Spleen (tissue), 11 donors: Measurements from ENCODE around the gene RPL37. TPM values are rescaled to one million over a fixed set of nuclear protein-coding genes. Genes with fewer than 3 reads are reported as not detected.
"Not testable (repeated sequence)": the region's sequence is repeated elsewhere in the genome, so short reads cannot be mapped to it uniquely, and the experiment has no call there.

Experiments used
- DNase-seq: peaks from one replicate; pipeline ENCODE4 v3.0.0-alpha.2; 2020
- H3K27ac ChIP-seq, 8 donors: fragments of 200-600 bp; sonication (generic) in 7 of 8; 1 replicate in 4 of 8; 2 replicates in 4 of 8; pipeline versions ENCODE4 v1.5.0 to v1.8.0; 2016 to 2021; ENCODE audit warnings: inconsistent platforms in 4 of 8, mild to moderate bottlenecking in 4 of 8, moderate library complexity in 1 of 8
- H3K27me3 ChIP-seq, 7 donors: fragments of 200-600 bp; sonication (generic) in 6 of 7; replicated peaks in 1 of 7; 1 replicate in 4 of 7; 2 replicates in 3 of 7; pipeline versions ENCODE4 v1.5.0 to v1.8.0; 2016 to 2021; ENCODE audit warnings: inconsistent platforms in 3 of 7, mild to moderate bottlenecking in 1 of 7
- H3K36me3 ChIP-seq, 6 donors: fragments of 200-600 bp; sonication (generic) in 5 of 6; 1 replicate in 4 of 6; 2 replicates in 2 of 6; pipeline versions ENCODE4 v1.5.0 to v1.8.0; 2016 to 2021; ENCODE audit warnings: inconsistent platforms in 2 of 6
- H3K4me1 ChIP-seq, 6 donors: fragments of 200-600 bp; sonication (generic) in 5 of 6; 1 replicate in 3 of 6; 2 replicates in 3 of 6; pipeline versions ENCODE4 v1.5.0 to v1.8.0; 2016 to 2021; ENCODE audit warnings: inconsistent platforms in 3 of 6
- H3K4me3 ChIP-seq, 8 donors: fragments of 200-600 bp; sonication (generic) in 7 of 8; 1 replicate in 4 of 8; 2 replicates in 4 of 8; pipeline versions ENCODE4 v1.5.0 to v1.8.0; 2016 to 2021; ENCODE audit warnings: inconsistent platforms in 4 of 8, mild to moderate bottlenecking in 4 of 8, moderate library complexity in 2 of 8
- H3K9me3 ChIP-seq, 8 donors: fragments of 200-600 bp; sonication (generic) in 7 of 8; 1 replicate in 4 of 8; 2 replicates in 4 of 8; pipeline versions ENCODE4 v1.5.0 to v1.8.0; 2016 to 2021; ENCODE audit warnings: inconsistent platforms in 4 of 8
- POLR2A ChIP-seq, 3 donors: fragments of 450-650 bp; IDR thresholded peaks; one replicate each; pipeline ENCODE4 v1.5.1; 2017; ENCODE audit warnings: antibody characterized with exemption in 3 of 3, mild to moderate bottlenecking in 1 of 3
- POLR2AphosphoS5 ChIP-seq, 3 donors: sonication (generic); formaldehyde crosslinking; IDR thresholded peaks; one replicate each; pipeline ENCODE4 v1.5.1; 2017; ENCODE audit warnings: antibody characterized with exemption in 3 of 3
- WGBS, 5 donors: extraction: QIAGEN DNeasy Blood & Tissue Kit in 3 of 5; methylation state at CpG; one replicate each; pipeline versions ENCODE4 v1.1.5 to v1.1.7; 2013 to 2018; 5-methylcytosine and 5-hydroxymethylcytosine counted together
- intact Hi-C: fragments of 100-400 bp; cut with DNase I; formaldehyde crosslinking; loops from one replicate; pipeline ENCODE4 v1.15.0; 2023; ENCODE audit warnings: low total_unique reads
- polyA plus RNA-seq, 3 donors: library from polyadenylated mRNA; stranded (reverse); fragments of 200-250 nt; gene quantifications; one replicate each; pipeline ENCODE4 v1.2.1, GENCODE V29; 2013
- total RNA-seq, 7 donors: library from RNA; depleted of rRNA in 3 of 7; stranded (reverse); fragments of >200 nt in 3 of 7; fragmentation: NEBNext Ultra II Directional in 4 of 7; extraction: Animal tissue kit (Norgen Biotek cat#: 25700) in 4 of 7; gene quantifications; one replicate each; pipeline versions ENCODE4 v1.1.0 to v1.2.1, GENCODE V29; 2016 to 2021
- TF ChIP-seq, protein P1 (sequence below), 11 experiments: fragments of 200-600 bp in 7 of 11; fragments of 450-650 bp in 4 of 11; sonication (generic) in 4 of 11; IDR thresholded peaks in 8 of 11; conservative IDR thresholded peaks in 3 of 11; 1 replicate in 7 of 11; 2 replicates in 4 of 11; pipeline versions ENCODE4 v1.4.0 to v1.8.0; 2016 to 2021; ENCODE audit warnings: antibody characterized with exemption in 11 of 11, inconsistent platforms in 4 of 11, mild to moderate bottlenecking in 1 of 11
- donor health status: healthy with polysubstance abuse.
- donor health status: DM: no; HTN: no; CAD: no; lungs with moderate emphysema.
- donor health status: DM: no; HTN: no; CAD: no.
- donor health status: Bipolar disorder and iron deficiency.
- donor health status: healthy.
- donor health status: DM: no; HTN: no; CAD: no.
- donor health status: DM: yes; HTN: yes; CAD: no.

RPL37 gene
- total and polyA plus RNA-seq, 10 donors, result 278 to 5,876 (median 1,240) TPM

DNA sequence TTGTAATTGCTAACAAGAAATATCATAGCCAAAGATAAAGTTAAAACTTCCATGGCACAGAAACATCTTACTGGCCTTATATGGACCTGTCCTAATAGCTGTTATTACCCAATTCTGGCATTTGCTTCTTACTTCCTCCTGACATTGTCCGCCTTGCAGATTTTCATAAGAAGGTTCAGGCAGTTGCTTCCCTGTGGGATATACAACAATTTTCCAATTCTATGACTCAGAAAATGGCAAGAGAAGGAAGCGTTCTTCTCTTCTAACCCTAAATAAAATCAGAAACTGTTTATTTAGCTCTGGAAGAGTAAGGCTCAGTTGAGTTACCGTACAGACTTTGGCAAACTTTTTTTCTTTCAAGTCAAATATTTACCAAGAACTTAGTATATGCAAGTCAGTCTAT, 38.5 kb downstream of the RPL37 start:
- DNase-seq, result no peak
- H3K36me3 ChIP-seq, result peaks cover 0 to 12% (median 0%) of the 10 kb centered on the region in 6 donors
- H3K4me1 ChIP-seq, result peaks cover 6 to 72% (median 50%) of the 10 kb centered on the region in 6 donors
- peak overlapping the region in 7 of 8 donors; percentile 93 to 98 (median 96) for H3K27ac ChIP-seq
- WGBS, 5 donors, result 30 to 59% (median 45%) methylated on average over 3 of the region's 3 CpGs
- TF ChIP-seq POLR2A (IDR thresholded peaks at IDR 0.05) (no peak), POLR2AphosphoS5 (IDR thresholded peaks at IDR 0.05) (no peak)
- TF ChIP-seq, protein P1, sequence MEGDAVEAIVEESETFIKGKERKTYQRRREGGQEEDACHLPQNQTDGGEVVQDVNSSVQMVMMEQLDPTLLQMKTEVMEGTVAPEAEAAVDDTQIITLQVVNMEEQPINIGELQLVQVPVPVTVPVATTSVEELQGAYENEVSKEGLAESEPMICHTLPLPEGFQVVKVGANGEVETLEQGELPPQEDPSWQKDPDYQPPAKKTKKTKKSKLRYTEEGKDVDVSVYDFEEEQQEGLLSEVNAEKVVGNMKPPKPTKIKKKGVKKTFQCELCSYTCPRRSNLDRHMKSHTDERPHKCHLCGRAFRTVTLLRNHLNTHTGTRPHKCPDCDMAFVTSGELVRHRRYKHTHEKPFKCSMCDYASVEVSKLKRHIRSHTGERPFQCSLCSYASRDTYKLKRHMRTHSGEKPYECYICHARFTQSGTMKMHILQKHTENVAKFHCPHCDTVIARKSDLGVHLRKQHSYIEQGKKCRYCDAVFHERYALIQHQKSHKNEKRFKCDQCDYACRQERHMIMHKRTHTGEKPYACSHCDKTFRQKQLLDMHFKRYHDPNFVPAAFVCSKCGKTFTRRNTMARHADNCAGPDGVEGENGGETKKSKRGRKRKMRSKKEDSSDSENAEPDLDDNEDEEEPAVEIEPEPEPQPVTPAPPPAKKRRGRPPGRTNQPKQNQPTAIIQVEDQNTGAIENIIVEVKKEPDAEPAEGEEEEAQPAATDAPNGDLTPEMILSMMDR (IDR thresholded peaks at IDR 0.05 in 8 of 11, conservative IDR thresholded peaks at IDR 0.05 in 3 of 11), result no peak
- no peaks in the 10 kb centered on the region for H3K27me3 ChIP-seq
- intact Hi-C loops, result no loop called here
- no peaks in the 10 kb centered on the region for H3K9me3 ChIP-seq
- peak overlapping the region in 7 of 8 donors; percentile 88 to 99 (median 97) for H3K4me3 ChIP-seq

DNA sequence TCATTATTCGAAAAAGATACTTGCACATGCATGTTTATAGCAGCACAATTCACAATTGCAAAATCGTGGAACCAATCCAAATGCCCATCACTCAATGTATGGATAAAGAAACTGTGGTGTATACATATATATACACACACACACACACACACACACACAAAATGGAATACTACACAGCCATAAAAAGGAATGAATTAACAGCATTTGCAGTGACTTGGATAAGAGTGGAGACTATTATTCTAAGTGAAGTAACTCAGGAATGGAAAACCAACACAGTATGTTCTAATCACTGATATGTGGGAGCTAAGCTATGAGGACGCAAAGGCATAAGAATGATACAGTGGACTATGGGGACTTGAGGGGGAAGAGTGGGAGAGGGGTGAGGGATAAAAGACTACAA, 40.1 kb downstream of the RPL37 start:
- H3K9me3 ChIP-seq, H3K27me3 ChIP-seq, H3K4me3 ChIP-seq, H3K27ac ChIP-seq, intact Hi-C loops, DNase-seq: not testable (repeated sequence)
- H3K36me3 ChIP-seq, result peaks cover 0 to 12% (median 0%) of the 10 kb centered on the region in 6 donors
- H3K4me1 ChIP-seq, result peaks cover 6 to 89% (median 65%) of the 10 kb centered on the region in 6 donors
- WGBS, 5 donors, result 93 to 100% (median 95%) methylated on average over 3 of the region's 3 CpGs

DNA sequence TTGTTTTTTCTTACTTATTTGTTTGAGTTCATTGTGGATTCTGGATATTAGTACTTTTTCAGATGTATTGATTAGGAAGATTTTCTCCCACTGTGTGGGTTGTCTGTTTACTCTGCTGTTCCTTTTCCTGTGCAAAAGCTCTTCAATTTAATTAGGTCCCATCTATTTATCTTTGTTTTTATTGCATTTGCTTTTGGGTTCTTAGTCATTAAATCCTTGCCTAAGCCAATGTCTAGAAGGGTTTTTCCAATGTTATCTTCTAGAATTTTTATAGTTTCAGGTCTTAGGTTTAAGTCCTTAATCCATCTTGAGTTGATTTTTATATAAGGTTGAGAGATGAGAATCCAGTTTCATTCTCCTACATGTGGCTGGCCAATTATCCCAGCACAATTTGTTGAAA, 40.7 kb downstream of the RPL37 start:
- DNase-seq, H3K4me3 ChIP-seq, H3K9me3 ChIP-seq, H3K27ac ChIP-seq, intact Hi-C loops, H3K27me3 ChIP-seq: not testable (repeated sequence)
- Histone ChIP-seq H3K36me3 (peaks cover 0 to 12% (median 0%) of the 10 kb centered on the region in 6 donors), H3K4me1 (peaks cover 6 to 91% (median 68%) of the 10 kb centered on the region in 6 donors)

DNA sequence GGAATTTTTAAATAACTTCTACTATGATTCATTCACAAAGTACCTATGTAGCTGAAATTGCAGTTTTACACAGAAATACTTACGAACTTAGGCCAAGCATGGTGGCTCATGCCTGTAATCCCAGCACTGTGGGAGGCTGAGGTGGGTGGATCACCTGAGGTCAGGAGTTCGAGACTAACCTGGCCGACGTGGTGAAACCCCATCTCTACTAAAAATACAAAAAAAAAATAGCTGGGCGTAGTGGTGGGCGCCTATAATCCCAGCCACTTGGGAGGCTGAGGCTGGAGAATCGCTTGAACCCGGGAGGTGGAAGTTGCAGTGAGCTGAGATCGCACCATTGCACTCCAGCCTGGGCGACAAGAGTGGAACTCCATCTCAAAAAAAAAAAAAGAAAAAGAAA, 42.3 kb downstream of the RPL37 start:
- H3K9me3 ChIP-seq, H3K27me3 ChIP-seq, H3K4me3 ChIP-seq, intact Hi-C loops, H3K27ac ChIP-seq, DNase-seq: not testable (repeated sequence)
- peaks cover 6 to 92% (median 66%) of the 10 kb centered on the region in 6 donors for H3K4me1 ChIP-seq
- 92 to 96% (median 94%) methylated on average over 10 of the region's 10 CpGs for WGBS, 5 donors
- H3K36me3 ChIP-seq, result peaks cover 0 to 23% (median 6%) of the 10 kb centered on the region in 6 donors

DNA sequence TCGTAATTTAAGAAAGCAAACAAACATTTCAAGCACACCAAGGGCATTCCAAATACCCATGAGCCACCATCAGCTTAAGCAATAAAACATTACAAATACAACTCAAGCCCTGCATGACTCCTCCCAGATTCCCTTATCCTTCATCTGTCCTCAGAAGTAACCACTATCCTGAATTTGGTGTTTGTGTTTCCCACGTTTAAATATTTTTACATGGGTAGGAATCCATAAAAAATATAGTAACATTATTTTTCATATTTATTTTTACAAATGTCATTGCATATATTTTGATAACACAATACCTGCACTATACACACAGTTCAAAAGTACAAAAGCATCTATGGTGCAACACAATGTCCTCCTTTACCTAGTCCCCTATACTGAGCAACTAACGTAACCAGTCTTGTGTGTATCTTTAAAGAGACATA, 43.3 kb downstream of the RPL37 start:
- WGBS, 5 donors, result 62 to 82% (median 74%) methylated on average over 3 of the region's 3 CpGs
- Histone ChIP-seq H3K36me3 (peaks cover 0 to 23% (median 6%) of the 10 kb centered on the region in 6 donors), H3K4me3 (no peak overlapping the region), H3K4me1 (peaks cover 5 to 94% (median 61%) of the 10 kb centered on the region in 6 donors), H3K27ac (peak overlapping the region in 1 of 8 donors; percentile 12), H3K9me3 (peaks cover 0 to 14% (median 8%) of the 10 kb centered on the region in 8 donors), H3K27me3 (no peaks in the 10 kb centered on the region)
- DNase-seq, result no peak
- intact Hi-C loops, result no loop called here
- TF ChIP-seq, protein P1 (IDR thresholded peaks at IDR 0.05 in 8 of 11, conservative IDR thresholded peaks at IDR 0.05 in 3 of 11), result no peak
- TF ChIP-seq POLR2A (IDR thresholded peaks at IDR 0.05), result no peak
- TF ChIP-seq POLR2AphosphoS5 (IDR thresholded peaks at IDR 0.05), result no peak
